Liver (tissue), 3 donors: ENCODE data around the gene TRIO.

ENCODE experiments used
- CTCF ChIP-seq: fragments of 150-350 bp; IDR thresholded peaks from 2 replicates; pipeline ENCODE4 v1.5.1; 2017; ENCODE audit warnings: improper control_type of control experiment, low read depth, low read length; ENCODE audit not compliant: missing input control
- GABPA ChIP-seq, 2 donors: IDR thresholded peaks in 1 of 2; conservative IDR thresholded peaks in 1 of 2; 2 replicates each; pipeline ENCODE4 v1.6.1; 2016; ENCODE audit warnings: antibody characterized with exemption in 2 of 2, mild to moderate bottlenecking in 1 of 2, moderate library complexity in 1 of 2
- JUND ChIP-seq, 2 donors: IDR thresholded peaks; 2 replicates each; pipeline ENCODE4 v1.6.1; 2016; ENCODE audit warnings: antibody characterized with exemption in 2 of 2
- MAX ChIP-seq: IDR thresholded peaks from 2 replicates; pipeline ENCODE4 v1.6.1; 2016; ENCODE audit warnings: antibody characterized with exemption
- RAD21 ChIP-seq, 2 donors: IDR thresholded peaks; 2 replicates each; pipeline ENCODE4 v1.6.1; 2016; ENCODE audit warnings: antibody characterized with exemption in 2 of 2, mild to moderate bottlenecking in 2 of 2
- REST ChIP-seq: IDR thresholded peaks from 2 replicates; pipeline ENCODE4 v1.6.1; 2016; ENCODE audit warnings: antibody characterized with exemption, mild to moderate bottlenecking
- TAF1 ChIP-seq: conservative IDR thresholded peaks from 2 replicates; pipeline ENCODE4 v1.6.1; 2016; ENCODE audit warnings: antibody characterized with exemption, mild to moderate bottlenecking
- ZBTB33 ChIP-seq: IDR thresholded peaks from 2 replicates; pipeline ENCODE4 v1.6.1; 2016; ENCODE audit warnings: antibody characterized with exemption
- donor health status: healthy.
- donor health status: healthy.

GRCh38 chr5:14100281-14100680 lies 42.9 kb upstream of the TRIO start:
- TF ChIP-seq CTCF (no peak), RAD21 (IDR thresholded peaks at IDR 0.05) (no peak), TAF1 (no peak), MAX (no peak), GABPA (IDR thresholded peaks at IDR 0.05 in 1 of 2, conservative IDR thresholded peaks at IDR 0.05 in 1 of 2) (no peak), ZBTB33 (no peak), REST (no peak), JUND (IDR thresholded peaks at IDR 0.05) (no peak)
